Ovary (tissue), 3 donors: ENCODE measurements around the gene CADPS2.

Experiments
- CTCF ChIP-seq, 3 donors: fragments of 450-650 bp in 2 of 3; fragments of 200-600 bp in 1 of 3; IDR thresholded peaks; one replicate each; pipeline versions ENCODE4 v1.5.1 to v1.8.0; 2016 to 2022; ENCODE audit warnings: antibody characterized with exemption in 3 of 3, mild to moderate bottlenecking in 1 of 3
- EP300 ChIP-seq: sonication (generic); formaldehyde crosslinking; IDR thresholded peaks from one replicate; pipeline ENCODE4 v1.6.1; 2017; ENCODE audit warnings: antibody characterized with exemption
- donor health status: DM: no; HTN: no; CAD: no.

GRCh38 chr7:122827763-122828162 is 58.5 kb downstream of the CADPS2 start:
- no peak for TF ChIP-seq EP300
- no peak for TF ChIP-seq CTCF (IDR thresholded peaks at IDR 0.05)
